NCI-H128 (cell line): ENCODE measurements around the gene PDGFB.

Experiments used
- DNase-seq: peaks from one replicate; lab custom pipeline; 2025; ENCODE audit not compliant: unreplicated experiment; lab: John Stamatoyannopoulos, UW

The PDGFB gene

DNA sequence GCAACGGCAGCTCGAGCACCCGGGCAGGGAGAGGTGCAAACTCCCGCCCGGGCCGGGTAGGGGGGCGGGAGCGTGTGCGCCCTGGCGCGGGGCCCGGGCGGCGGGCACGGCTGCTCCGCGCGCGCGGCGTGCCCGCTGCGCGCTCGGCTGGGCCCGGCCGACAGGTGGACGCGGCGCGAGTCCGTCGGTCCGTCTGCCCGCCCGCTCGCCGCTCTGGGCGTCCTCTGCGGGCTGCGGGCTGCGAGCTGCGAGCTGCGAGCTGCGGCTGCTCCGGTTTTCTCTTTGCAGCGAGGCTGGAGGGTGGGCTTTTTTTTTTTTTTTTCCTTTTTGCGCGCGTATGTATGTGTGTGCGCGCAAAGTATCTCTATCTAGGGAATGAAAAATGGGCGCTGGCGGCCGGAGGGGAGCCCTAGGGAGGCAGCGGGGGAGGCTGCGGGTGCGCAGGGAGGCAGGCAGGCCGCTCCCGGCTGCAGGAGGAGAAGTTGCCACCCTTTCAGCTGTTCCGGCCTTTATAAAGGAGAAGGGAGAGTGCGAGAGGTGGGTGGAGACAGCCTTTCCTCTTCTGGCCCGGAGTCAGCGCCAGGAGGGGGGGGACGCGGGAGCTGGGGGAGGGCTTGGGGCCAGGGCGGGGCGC lies at the start of gene PDGFB:
Gene PDGFB, minus strand, starts transcription at position 487 of the 634 bp plus-strand sequence. CDS start 1,019 bp downstream, outside the sequence.
- DNase-seq = no peak

DNA sequence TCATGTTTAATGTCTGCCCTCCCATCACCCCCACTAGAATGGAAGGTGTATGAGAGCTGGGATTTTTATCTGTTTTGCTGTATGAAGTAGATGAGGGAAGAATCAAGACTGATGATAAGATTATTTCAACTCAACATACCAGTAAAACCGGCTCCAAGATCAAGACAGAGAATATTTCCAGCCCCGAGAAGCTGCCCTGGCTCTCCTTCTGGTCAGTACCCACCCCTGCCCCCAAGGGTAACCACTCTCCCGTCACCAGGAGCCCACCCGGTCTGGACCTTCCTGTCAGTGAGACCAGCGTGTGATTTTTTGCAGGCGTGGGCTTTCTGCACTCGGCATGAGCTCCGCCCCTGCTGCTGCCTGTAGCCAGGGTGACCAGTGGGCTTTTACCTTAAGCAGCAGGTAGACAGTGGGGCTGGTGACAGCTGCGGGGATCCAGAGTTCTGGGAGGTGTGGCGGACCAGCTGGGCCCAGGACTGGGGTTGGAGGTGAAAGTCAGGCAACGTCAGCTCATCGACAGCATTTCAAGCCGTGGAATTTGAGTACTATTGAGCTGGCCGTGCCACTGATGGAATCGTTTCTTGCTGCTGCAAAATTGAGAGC lies 49.1 kb upstream of the PDGFB start:
- no peak for DNase-seq

DNA sequence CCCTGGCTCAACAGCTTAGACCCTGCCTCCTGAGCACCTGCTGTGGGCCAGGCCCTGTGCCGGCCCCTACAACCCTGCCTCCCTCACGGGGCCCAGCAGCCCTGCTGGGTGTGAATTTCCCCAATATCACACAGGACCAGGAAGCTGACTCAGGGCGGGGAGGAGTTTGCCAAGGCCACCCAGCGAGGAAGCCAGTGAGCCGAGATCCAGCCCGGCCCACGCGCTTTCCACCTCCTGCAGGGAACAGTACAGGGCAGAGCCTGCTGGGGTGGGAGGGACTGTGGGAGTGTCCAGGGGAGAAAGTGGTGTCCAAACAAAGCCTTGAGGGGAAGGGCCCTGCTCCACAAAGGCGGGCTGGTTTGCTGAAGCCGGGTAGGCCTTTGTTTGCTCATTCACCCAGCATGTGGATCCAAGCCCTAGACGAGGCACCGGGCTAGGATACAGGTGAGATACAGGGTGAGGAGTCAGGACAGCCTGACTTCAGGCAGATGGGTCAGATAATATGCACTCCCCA lies 47.8 kb upstream of the PDGFB start:
- DNase-seq = no peak

DNA sequence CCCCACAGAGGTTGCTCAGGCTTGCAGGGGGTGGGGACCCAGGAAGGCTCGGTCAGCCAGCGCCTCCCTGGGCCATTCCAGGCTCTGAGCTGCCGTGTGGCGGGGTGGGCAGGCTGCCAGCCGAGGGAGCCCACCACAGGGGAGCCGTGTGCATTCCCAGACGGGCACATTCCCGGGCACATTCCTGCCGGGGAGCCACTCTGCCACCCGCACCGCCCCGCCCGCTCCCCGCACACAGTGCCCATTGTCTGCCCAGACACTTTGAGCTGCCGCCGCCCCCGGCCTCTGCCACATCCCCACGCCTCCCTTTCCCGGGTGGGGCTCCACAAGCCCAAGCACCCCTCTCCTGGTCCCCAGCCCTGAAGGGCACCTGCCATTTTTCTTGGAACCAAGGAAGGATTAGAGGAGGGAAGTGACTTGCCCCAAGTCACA lies 47.3 kb upstream of the PDGFB start:
- no peak for DNase-seq

DNA sequence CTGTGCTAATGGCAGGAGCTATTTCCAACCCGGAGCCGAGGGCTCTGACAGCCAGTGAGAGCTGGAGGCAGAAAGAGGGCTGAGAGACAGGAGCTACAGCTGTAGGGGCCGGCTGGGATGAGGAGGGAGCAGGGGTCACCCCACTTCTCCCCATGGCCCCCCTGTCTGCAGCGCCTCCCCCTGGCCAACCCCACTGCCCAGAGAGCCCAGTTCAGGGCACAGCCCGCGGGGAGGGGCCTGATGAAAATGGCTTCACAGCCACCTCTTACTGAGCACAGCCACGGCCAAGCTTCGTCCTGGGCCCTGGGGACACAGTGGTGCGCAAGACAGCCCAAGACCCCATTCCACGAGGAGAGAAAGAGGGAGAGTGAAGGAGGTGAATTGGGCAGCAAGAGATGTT lies 46.7 kb upstream of the PDGFB start:
- no peak for DNase-seq

DNA sequence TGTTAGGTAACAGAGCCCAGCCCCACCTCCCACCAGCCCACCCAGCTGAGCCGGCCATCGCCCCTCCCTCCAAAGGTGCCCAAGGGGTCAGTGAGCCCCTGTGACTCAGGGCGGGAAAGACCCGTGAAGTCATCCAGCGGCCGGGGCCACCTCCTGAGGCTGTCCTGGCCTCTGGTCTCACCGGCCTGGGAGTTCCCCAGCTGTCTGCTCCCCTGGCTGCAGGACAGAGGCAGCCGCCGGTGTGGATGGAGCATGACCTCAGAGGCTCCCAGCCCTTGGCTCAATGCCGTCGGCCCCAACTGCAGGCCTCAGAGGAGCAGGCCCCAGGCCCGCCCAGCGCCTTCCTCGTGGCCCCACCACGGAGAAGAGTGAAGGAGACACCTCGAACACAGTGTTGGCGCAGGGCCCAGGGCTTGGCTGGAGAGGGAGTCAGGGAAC lies 46.0 kb upstream of the PDGFB start:
- no peak for DNase-seq

DNA sequence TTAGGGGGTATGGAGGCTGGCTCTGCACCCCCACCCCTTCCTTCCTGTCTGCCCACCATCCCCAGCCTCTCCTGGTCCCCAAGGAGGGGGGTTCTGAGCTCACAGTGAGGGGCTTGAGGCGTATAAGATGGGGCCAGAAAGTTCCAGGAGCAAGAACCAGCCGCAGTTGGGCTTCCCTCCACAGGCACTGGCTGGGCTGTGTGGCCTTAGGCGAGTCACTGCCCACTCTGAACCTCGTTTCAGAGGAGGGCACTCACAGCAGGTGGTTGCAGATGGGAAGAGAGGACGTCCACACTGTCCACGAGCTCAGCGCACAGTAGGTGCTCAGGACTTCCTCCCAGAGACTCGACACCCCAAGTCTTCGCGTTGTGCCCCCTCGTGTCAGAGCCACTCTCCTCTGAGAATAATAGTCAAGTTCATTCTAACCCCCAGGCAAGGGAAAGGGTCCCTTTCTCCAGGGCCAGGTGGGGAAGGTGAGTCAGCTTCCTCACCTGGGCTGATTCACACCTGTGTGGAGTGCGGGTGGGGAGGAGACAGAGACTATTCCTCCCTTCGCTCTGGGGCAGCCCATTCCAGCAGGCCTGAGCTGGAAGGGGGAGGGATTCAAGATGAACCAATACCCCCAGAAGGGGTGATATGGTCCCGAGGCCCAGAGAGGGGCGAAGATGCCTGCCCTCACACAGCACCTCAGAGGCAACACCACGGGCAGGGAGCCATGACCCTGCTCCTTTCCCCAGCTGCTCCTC lies 45.4 kb upstream of the PDGFB start:
- DNase-seq = no peak

DNA sequence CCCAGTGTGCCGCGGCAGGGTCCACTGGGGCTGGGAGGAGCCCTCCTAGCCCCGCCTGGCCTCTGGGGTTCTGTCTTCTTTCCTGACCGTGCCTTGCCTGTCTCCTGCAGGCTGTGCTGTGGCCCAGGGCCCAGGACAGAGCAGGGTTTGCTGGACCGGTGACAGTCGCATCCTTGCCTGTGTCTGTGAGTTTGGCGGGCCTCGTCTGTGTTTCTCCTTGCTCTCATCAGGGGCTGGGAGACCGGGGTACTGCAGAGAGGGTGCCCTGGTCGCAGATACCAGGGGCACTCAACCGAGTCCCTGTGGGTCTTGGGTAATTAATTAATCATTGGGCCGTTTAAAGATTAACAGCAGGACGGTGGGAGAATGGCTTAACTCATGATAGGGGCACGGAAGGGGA lies 44.8 kb upstream of the PDGFB start:
- no peak for DNase-seq

DNA sequence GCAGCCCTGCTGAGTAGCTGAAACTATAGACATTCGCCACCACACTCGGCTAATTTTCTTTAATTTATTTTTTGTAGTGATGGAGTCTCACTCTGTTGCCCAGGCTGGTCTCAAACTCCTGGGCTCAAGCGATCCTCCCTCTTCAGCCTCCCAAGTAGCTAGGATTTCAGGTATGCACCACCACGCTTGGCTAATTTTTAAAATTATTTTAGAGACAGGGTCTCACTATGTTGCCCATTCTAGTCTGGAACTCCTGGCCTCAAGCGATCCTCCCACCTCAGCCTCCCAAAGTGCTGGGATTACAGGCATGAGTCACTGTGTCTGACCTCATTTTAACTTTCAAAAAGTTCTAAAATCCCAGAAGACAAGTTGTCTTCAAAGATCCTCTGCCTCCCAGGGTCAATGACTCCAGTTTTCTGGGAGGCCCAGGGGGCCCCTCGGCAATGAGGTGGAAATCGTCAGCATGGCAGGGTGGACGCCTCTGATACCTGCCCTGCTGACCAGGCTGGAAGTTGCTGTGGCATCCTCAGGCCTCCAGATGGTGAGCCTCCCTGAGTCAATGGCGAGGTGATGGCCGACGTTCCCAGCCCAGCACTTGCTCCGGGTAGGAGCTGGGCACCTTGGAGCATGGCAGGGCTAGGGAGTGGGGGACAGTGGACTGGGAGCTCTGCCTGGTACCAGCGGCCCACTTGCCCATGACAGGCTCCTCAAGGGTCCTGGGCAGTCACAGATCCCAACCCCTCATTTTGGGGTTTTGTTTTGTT lies 43.5 kb upstream of the PDGFB start:
- no peak for DNase-seq

DNA sequence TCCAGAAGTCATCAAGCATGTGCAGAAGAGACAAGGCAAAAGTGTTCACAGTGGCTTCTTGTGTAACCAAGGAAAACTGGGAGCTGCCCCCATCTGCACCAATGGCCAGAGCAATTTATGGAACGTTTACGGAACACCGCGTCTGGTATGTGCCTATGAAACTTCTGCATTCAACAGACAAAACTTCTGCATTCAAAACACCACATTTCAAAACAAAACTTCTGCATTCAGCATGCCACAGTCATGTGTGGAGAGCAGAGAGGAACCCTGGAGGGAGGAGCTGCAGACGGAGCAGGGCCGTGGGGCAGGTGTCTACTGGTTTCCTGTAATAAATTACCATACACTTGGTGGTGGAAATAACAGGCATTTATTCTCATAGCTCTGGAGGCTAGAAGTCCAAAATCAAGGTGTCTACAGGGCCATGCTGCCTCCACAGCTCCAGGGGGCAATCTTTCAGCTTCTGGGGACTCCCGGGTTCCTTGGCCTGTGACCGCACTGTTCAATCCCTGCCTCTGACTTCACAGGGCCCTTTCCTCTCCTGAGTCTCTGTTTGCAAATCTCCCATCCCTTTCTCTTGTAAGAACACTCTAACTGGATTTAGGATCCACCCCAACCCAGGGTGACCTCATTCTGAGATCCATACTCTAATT lies 42.4 kb upstream of the PDGFB start:
- no peak for DNase-seq

DNA sequence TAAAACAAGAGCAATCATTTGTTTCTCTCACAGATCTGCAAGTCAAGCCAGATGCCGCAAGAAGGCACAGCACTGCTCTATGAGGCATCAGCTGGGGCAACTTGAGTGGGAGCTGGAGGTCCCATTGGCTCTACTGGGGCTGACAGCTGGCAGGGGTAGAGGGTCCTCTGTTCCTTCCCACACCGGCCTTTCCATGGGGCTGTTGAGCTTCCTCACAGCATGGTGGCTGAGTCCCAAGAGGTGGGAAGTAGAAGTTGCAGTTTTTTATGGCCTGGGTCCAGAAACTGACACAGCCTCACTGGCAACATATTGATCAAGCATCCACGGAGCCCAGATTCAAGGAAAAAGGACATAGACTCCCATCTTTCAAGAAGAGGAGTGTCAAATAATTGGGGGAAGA lies 40.2 kb upstream of the PDGFB start:
- DNase-seq = no peak

DNA sequence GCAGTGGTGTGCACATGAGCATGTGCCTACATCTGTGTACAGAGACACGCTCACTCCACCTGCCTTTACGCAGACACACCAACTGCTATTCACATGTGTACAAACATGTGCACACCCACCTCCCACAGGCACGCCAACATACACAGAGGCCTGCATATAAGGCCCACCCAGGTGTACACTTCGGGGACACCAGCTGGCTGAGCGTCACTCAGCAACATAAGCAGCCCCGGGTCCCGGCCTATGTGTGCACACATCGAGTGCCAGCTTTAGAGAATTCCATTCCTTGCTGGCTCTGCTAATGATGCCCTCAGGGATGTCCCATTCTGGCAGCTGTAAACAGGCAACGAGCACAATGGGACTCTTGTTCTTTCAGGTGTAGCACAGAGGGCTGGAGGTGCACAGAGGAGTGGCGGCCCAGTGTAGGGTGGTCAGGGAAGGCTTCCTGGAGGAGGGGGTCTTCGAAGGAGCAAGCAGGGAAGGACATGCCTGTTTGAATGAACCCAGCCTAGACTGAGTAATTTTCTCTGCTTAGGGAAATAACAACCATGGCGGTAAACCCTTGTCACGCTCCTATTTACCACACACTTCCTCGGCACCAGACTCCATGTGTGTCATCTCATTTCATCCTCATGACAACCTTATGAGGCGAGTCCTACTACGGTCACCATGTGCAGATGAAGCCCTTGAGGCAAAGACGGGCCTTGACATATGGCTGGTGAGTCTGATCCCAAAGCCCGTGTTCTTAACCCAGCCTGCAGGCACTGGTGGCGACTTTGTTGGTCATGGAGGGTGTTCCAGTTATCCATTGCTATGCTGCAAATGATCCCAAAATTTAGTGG lies 39.6 kb upstream of the PDGFB start:
- DNase-seq = no peak

DNA sequence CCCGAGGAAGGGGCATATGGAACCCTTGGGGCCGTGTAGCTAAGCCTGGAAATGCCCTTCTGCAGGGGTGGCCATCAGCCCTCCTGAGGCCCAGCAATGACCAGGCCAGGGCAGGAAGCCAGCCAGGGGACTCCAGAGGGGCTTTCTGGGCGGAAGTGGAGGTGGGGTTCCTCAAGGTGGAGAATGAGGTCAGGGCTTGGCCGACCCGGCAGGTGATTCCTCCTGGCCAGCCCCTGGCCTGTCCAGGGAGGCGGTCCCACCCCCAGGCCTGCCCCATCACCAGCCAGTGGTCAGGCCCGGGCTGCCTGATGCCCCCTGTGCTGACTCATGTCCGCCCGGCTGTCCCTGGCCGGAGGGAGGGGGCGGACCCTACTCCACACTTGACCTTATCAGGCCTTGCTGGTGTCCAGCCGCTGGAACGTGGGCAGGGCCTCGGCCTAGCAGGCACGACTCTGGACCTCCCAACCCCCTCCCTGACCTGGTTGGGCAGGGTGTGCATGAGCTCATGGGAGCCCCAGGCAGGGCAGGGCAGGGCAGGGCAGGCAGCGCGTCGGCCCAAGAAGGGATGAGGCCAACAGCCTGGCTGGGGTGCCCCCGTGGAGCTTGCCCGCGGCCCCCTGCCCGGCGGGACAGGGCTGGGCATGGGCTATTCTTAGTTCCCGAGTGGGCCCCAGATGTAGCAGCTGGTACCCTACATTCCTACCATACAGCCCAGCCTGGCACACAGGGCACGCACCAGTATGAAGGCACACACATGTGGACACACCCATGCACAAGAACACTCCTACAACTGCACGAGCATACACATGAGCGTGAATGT lies 38.8 kb upstream of the PDGFB start:
- DNase-seq = no peak

DNA sequence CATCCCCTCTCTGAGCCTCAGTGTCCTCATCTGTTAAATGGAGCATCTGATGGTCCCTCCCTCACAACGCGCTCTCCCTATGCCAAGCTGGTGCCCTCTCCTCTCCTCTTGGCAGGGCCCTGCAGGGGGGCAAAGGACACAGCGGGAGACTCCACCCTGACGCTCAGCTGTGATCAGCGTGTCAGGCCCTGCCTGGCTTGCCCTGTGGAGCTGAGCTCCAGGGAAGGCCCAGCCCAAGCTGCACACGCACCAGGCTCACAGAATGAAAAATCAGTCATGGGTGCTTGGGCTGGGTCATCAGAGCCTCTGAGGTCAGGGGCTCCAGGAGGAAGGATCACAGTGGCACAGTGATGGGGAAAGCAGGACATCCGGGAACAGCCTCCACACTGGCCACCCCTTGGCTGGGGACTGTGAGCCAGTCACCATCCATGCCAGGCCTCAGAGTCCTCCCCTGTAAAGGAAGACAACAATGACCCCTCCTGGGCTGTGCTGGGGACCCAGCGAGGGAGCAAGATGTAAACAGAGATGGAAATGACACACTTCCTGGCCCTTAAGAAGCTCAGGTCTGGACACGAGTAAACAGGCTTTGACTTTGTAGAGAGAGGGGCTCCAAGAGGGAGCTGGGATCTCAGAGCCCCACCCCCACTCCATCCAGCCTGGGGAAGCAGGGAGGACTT lies 38.0 kb upstream of the PDGFB start:
- no peak for DNase-seq

DNA sequence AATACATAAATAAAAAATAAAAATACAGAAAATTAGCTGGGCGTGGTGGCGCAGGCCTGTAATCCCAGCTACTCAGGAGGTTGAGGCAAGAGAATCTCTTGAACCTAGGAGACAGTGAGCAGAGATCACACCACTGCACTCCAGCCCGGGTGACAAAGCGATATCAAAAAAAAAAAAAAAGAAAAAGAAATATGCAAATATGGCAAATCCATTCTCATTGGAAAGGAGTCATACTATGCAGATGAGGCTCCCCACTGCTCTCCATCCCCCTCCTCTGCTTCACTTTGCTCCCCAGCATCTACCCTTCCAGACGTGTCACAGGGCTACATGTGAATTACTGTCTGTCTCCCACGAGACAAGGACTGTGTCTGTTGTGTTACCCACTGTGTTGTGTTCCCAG lies 36.3 kb upstream of the PDGFB start:
- DNase-seq = no peak

DNA sequence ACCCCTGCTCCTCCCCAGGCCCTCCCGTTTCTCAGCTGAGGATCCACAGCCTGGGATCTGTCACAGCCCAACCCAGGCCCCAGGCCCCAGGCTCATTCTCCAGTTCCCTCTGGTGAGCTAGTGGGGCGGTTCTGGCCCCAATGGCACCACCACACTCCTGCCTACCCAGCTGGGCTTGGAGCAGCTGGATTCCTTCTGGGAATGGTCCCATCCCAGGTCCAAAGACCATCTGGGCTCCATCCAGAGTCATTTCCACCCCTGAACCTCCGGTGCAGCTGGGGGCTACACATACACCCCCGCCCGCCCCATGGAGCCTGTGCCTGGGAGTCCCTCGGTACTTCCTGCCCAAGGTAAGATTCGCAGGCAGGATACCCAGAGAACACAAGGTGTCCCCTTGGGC lies 35.5 kb upstream of the PDGFB start:
- DNase-seq = no peak

DNA sequence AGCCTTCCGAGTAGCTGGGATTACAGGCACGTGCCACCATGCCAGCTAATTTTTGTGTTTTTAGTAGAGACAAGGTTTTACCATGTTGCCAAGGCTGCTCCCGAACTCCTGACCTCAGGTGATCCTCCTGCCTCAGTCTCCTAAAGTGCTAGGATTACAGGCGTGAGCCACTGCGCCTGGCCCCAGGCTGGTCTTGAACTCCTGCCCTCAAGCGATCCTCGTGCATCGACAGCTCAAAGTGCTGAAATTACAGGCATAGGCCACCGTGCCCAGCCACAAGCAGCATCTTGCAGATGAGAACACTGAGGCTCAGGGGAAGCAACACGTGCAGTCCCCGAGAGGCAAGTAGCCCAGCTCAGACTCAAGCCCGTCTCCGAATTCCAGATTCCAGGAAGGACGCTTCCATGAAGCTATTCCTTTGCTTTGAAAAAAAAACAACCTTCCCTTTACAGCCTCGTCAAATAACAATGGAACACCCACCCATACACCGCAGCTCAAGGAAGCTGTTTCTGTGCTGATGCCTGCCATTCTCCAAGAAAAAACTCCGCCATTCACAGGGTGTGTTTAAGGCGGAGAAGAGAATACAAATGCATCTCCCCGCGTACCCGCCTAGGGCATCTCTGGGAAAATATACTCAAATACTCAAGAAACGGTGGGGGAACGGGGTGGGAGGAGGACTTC lies 34.5 kb upstream of the PDGFB start:
- no peak for DNase-seq

DNA sequence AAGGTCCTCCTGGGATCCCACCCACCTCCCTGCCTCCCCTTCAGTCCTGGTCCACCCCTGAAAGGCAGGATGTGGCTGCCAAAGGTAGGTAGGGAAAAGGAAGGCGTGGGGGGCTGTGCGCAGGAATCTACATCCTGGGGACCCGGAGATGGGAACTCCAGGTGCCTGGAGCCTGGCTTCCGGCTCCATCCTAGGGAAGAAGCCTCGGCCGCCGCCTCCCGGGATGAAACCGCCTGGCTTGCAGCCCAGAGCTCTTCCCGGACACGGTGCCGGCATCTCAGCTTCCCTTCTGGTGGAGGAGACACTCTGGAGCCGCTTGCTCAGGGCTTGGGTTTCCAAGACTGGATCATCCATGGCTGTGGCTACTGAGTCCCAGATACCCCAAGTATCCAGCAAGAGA lies 33.3 kb upstream of the PDGFB start:
- DNase-seq = no peak
